ENCODE results near the gene SKP2. TPM values are rescaled to one million over a fixed set of nuclear protein-coding genes. Genes with fewer than 3 reads are reported as not detected.

SKP2 gene
- total and polyA plus RNA-seq, 7 donors = 1.3 to 6.6 (median 3.8) TPM

- TF ChIP-seq CTCF (IDR thresholded peaks at IDR 0.05) = no peak
- H3K36me3 ChIP-seq (ENCODE audit: insufficient read depth in 1 of 2, low read depth in 1 of 2) = peaks cover 2 to 76% of the 10 kb centered on the region in 2 donors
- 75 to 81% (median 80%) methylated on average over 4 of the region's 4 CpGs for WGBS, 3 donors
These were observed 9.4 kb downstream of the SKP2 start for GRCh38 chr5:36161361-36161760.

DNA sequence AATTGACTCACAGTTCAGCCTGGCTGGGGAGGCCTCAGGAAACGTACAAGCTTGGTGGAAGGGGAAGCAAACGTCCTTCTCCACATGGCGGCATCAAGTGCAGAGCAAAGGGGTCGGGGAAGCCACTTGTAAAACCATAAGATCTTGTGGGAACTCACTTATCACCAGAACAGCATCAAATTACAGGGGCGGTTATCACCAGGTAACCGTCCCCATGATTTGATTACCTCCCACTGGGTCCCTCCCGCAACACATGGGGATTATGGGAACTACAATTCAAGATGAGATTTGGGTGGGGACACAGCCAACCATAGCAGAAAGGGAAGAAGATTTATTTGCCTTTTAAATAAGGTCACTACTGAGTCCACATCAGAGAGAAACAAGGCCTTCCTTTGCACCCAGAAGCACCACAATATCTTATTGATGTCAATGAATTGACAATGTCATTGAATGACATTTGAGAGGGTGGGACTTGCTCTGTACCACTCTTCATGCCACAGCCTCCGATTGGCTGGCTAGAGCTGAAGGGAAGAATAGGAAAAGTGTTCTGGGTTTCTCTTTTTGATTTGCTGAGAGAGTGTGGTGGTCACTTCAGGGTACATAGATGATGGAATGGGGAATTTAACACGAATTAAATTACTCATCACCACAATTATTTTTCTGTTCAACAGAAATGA lies 11.0 kb downstream of the SKP2 start:
- no peak for DNase-seq
- peaks cover 2 to 86% of the 10 kb centered on the region in 2 donors for H3K36me3 ChIP-seq (ENCODE audit: insufficient read depth in 1 of 2, low read depth in 1 of 2)
- 81 to 86% (median 83%) methylated on average over 9 of the region's 9 CpGs for WGBS, 3 donors
- no peak for TF ChIP-seq CTCF (IDR thresholded peaks at IDR 0.05)
- no peaks in the 10 kb centered on the region for H3K27me3 ChIP-seq (ENCODE audit: insufficient read depth in 3 of 3, low read length in 2 of 3)
- no peaks in the 10 kb centered on the region for H3K9me3 ChIP-seq
- H3K4me1 ChIP-seq = no peaks in the 10 kb centered on the region
- intact Hi-C loops (cut with DNase I) = no loop called here
- no peak overlapping the region for H3K4me3 ChIP-seq
- no peak overlapping the region for H3K27ac ChIP-seq
- ATAC-seq = no peak

More at GRCh38 chr5:36161361-36161760, 9.4 kb downstream of the SKP2 start:
- ATAC-seq (no peak), DNase-seq (no peak)
- Histone ChIP-seq H3K27me3 (ENCODE audit: insufficient read depth in 3 of 3, low read length in 2 of 3) (no peaks in the 10 kb centered on the region), H3K27ac (no peak overlapping the region), H3K9me3 (no peaks in the 10 kb centered on the region), H3K4me3 (no peak overlapping the region), H3K4me1 (peaks cover 6% of the 10 kb centered on the region)
- intact Hi-C loops (cut with DNase I) = no loop called here

GRCh38 chr5:36164461-36164860 lies 12.6 kb downstream of the SKP2 start:
- 92 to 97% (median 95%) methylated on average over 4 of the region's 4 CpGs for WGBS, 3 donors

GRCh38 chr5:36168737-36169136 lies 16.8 kb downstream of the SKP2 start:
- no peaks in the 10 kb centered on the region for H3K27me3 ChIP-seq (ENCODE audit: insufficient read depth in 3 of 3, low read length in 2 of 3)
- 93 to 95% (median 94%) methylated on average over 4 of the region's 4 CpGs for WGBS, 3 donors
- no peaks in the 10 kb centered on the region for H3K9me3 ChIP-seq
- no peak overlapping the region for H3K4me3 ChIP-seq
- no peak for DNase-seq
- H3K27ac ChIP-seq = no peak overlapping the region
- H3K4me1 ChIP-seq = no peaks in the 10 kb centered on the region
- no peak for TF ChIP-seq CTCF (IDR thresholded peaks at IDR 0.05)
- ATAC-seq = no peak
- peaks cover 6 to 98% of the 10 kb centered on the region in 2 donors for H3K36me3 ChIP-seq (ENCODE audit: insufficient read depth in 1 of 2, low read depth in 1 of 2)
- intact Hi-C loops (cut with DNase I) = no loop called here

More at GRCh38 chr5:36164461-36164860, 12.6 kb downstream of the SKP2 start:
- Histone ChIP-seq H3K4me1 (no peaks in the 10 kb centered on the region), H3K36me3 (ENCODE audit: insufficient read depth in 1 of 2, low read depth in 1 of 2) (peaks cover 7 to 90% of the 10 kb centered on the region in 2 donors), H3K9me3 (no peaks in the 10 kb centered on the region), H3K27me3 (ENCODE audit: insufficient read depth in 3 of 3, low read length in 2 of 3) (no peaks in the 10 kb centered on the region), H3K4me3 (no peak overlapping the region), H3K27ac (no peak overlapping the region)
- intact Hi-C loops (cut with DNase I) = no loop called here
- DNase-seq (no peak), ATAC-seq (no peak)
- no peak for TF ChIP-seq CTCF (IDR thresholded peaks at IDR 0.05)

All from psoas muscle (tissue), 8 donors.